HG02870 (cell line): ENCODE measurements around the gene TMEM74B.

ENCODE experiments used
- ATAC-seq: cut with Tn5 transposase; IDR thresholded peaks from one replicate; pipeline ENCODE4 v1.9.1; 2021; ENCODE audit warnings: mild to moderate bottlenecking, moderate library complexity; ENCODE audit not compliant: unreplicated experiment

Gene TMEM74B

GRCh38 chr20:1206366-1207148, 21.8 kb upstream of the TMEM74B start:
- no peak for ATAC-seq

- no peak for ATAC-seq
These were observed 21.0 kb upstream of the TMEM74B start for GRCh38 chr20:1205802-1206201.

- no peak for ATAC-seq
These were observed 19.8 kb upstream of the TMEM74B start for GRCh38 chr20:1204576-1204975.

- ATAC-seq, result no peak
These were observed 19.3 kb upstream of the TMEM74B start for GRCh38 chr20:1204113-1204512.

GRCh38 chr20:1203630-1204029, 18.8 kb upstream of the TMEM74B start:
- ATAC-seq, result no peak

GRCh38 chr20:1202762-1203504, 18.2 kb upstream of the TMEM74B start, which contains the start of gene C20orf202:
C20orf202 (plus strand) TSS chr20:1203454; CDS start chr20:1203586, 132 bp downstream.
- ATAC-seq, result no peak

GRCh38 chr20:1199964-1200363, 15.2 kb upstream of the TMEM74B start:
- ATAC-seq, result no peak

GRCh38 chr20:1199212-1199873, 14.6 kb upstream of the TMEM74B start:
- no peak for ATAC-seq

- no peak for ATAC-seq
These were observed 14.0 kb upstream of the TMEM74B start for GRCh38 chr20:1198751-1199150.

- no peak for ATAC-seq
These were observed 13.0 kb upstream of the TMEM74B start for GRCh38 chr20:1197801-1198200.

GRCh38 chr20:1196634-1197033, 11.9 kb upstream of the TMEM74B start:
- no peak for ATAC-seq

GRCh38 chr20:1195226-1195625, 10.4 kb upstream of the TMEM74B start:
- no peak for ATAC-seq

GRCh38 chr20:1191299-1191698, 6.5 kb upstream of the TMEM74B start:
- ATAC-seq, result no peak

GRCh38 chr20:1190847-1191246, 6.1 kb upstream of the TMEM74B start:
- ATAC-seq, result no peak

- no peak for ATAC-seq
These were observed 5.0 kb upstream of the TMEM74B start for GRCh38 chr20:1189827-1190226.

GRCh38 chr20:1188347-1188746, 3.6 kb upstream of the TMEM74B start:
- ATAC-seq, result no peak

GRCh38 chr20:1187605-1188171, 2.9 kb upstream of the TMEM74B start:
- ATAC-seq, result no peak

GRCh38 chr20:1186367-1186991, 1.7 kb upstream of the TMEM74B start:
- no peak for ATAC-seq

GRCh38 chr20:1185790-1186334, 1.1 kb upstream of the TMEM74B start:
- no peak for ATAC-seq

- no peak for ATAC-seq
These were observed 548 bp upstream of the TMEM74B start for GRCh38 chr20:1185316-1185741.

GRCh38 chr20:1184260-1184637, 532 bp downstream of the TMEM74B start:
- no peak for ATAC-seq
